Esophagus muscularis mucosa (tissue), 4 donors: ENCODE measurements around the gene TFPI. TPM values are rescaled to one million over a fixed set of nuclear protein-coding genes. Genes with fewer than 3 reads are reported as not detected.
A peak's percentile ranks its signal among the peaks of the same experiment; 100 is the strongest.

Source experiments
- DNase-seq: peaks from one replicate; pipeline ENCODE4 v3.0.0-alpha.2; 2017; ENCODE audit errors: extremely low spot score
- H3K27ac ChIP-seq, 4 donors: fragments of 200-600 bp; sonication (generic); replicated peaks in 1 of 4; 1 replicate in 3 of 4; 2 replicates in 1 of 4; pipeline ENCODE4 v1.5.1; 2016 to 2019; ENCODE audit warnings: mild to moderate bottlenecking in 1 of 4
- H3K27me3 ChIP-seq, 4 donors: fragments of 200-600 bp; sonication (generic); one replicate each; pipeline versions ENCODE4 v1.5.1 to v1.6.0; 2016 to 2019
- H3K36me3 ChIP-seq, 4 donors: fragments of 200-600 bp; sonication (generic); one replicate each; pipeline ENCODE4 v1.5.1; 2016 to 2019
- H3K4me1 ChIP-seq, 4 donors: fragments of 200-600 bp; sonication (generic); one replicate each; pipeline ENCODE4 v1.5.1; 2016 to 2019
- H3K4me3 ChIP-seq, 4 donors: fragments of 200-600 bp; sonication (generic); 1 replicate in 2 of 4; 2 replicates in 2 of 4; pipeline ENCODE4 v1.5.1; 2016 to 2019; ENCODE audit warnings: mild to moderate bottlenecking in 4 of 4, moderate library complexity in 1 of 4
- H3K9me3 ChIP-seq, 4 donors: fragments of 200-600 bp; sonication (generic); 1 replicate in 3 of 4; 2 replicates in 1 of 4; pipeline ENCODE4 v1.5.1; 2016 to 2019
- EP300 ChIP-seq: sonication (generic); formaldehyde crosslinking; IDR thresholded peaks from one replicate; pipeline ENCODE4 v1.6.1; 2017; ENCODE audit warnings: antibody characterized with exemption
- POLR2A ChIP-seq: fragments of 450-650 bp; IDR thresholded peaks from one replicate; pipeline ENCODE4 v1.6.1; 2017; ENCODE audit warnings: antibody characterized with exemption, moderate library complexity, mild to moderate bottlenecking, low read depth
- POLR2AphosphoS5 ChIP-seq, 2 donors: sonication (generic); formaldehyde crosslinking; IDR thresholded peaks; one replicate each; pipeline ENCODE4 v1.6.1; 2017; ENCODE audit warnings: antibody characterized with exemption in 2 of 2
- WGBS: methylation state at CpG from one replicate; pipeline ENCODE4 v1.1.5; 2018; 5-methylcytosine and 5-hydroxymethylcytosine counted together
- intact Hi-C: fragments of 100-400 bp; cut with DNase I; formaldehyde crosslinking; loops from one replicate; pipeline ENCODE4 v1.15.1; 2023
- total RNA-seq, 4 donors: library from RNA; depleted of rRNA; stranded (reverse); fragments of >200 nt; gene quantifications; one replicate each; pipeline versions ENCODE4 v1.1.0 to v1.2.1, GENCODE V29; 2016
- TF ChIP-seq, protein P1 (sequence below), 3 experiments: fragments of 200-600 bp in 2 of 3; fragments of 450-650 bp in 1 of 3; sonication (generic) in 2 of 3; IDR thresholded peaks; one replicate each; pipeline ENCODE4 v1.5.1; 2017 to 2019; ENCODE audit warnings: antibody characterized with exemption in 3 of 3, mild to moderate bottlenecking in 2 of 3, moderate library complexity in 1 of 3

TFPI gene
- 10 to 100 TPM; 57.3 to 93.1 (median 68.2) TPM for total RNA-seq

- TF ChIP-seq, protein P1, sequence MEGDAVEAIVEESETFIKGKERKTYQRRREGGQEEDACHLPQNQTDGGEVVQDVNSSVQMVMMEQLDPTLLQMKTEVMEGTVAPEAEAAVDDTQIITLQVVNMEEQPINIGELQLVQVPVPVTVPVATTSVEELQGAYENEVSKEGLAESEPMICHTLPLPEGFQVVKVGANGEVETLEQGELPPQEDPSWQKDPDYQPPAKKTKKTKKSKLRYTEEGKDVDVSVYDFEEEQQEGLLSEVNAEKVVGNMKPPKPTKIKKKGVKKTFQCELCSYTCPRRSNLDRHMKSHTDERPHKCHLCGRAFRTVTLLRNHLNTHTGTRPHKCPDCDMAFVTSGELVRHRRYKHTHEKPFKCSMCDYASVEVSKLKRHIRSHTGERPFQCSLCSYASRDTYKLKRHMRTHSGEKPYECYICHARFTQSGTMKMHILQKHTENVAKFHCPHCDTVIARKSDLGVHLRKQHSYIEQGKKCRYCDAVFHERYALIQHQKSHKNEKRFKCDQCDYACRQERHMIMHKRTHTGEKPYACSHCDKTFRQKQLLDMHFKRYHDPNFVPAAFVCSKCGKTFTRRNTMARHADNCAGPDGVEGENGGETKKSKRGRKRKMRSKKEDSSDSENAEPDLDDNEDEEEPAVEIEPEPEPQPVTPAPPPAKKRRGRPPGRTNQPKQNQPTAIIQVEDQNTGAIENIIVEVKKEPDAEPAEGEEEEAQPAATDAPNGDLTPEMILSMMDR (IDR thresholded peaks at IDR 0.05), result no peak
- peak; percentile 45 to 78 for TF ChIP-seq POLR2AphosphoS5 (IDR thresholded peaks at IDR 0.05)
- Histone ChIP-seq H3K9me3 (no peaks in the 10 kb centered on the region), H3K4me3 (peak within 1 kb of the TSS; percentile 44 to 61 (median 52)), H3K36me3 (no peaks in the 10 kb centered on the region), H3K4me1 (peaks cover 0 to 8% (median 4%) of the 10 kb centered on the region in 4 donors), H3K27me3 (no peaks in the 10 kb centered on the region), H3K27ac (peak within 1 kb of the TSS; percentile 53 to 70 (median 62))
- no peak for DNase-seq
- intact Hi-C loops, result no loop called here
- 13% methylated on average over 9 of the region's 9 CpGs for WGBS
Observed at GRCh38 chr2:187554011-187554703, at the start of gene TFPI. TSS of gene TFPI (minus strand) at chr2:187554435. CDS start at chr2:187503768, 50,667 bp downstream.

- H3K4me1 ChIP-seq, result no peaks in the 10 kb centered on the region
- TF ChIP-seq EP300, result no peak
- TF ChIP-seq POLR2AphosphoS5 (IDR thresholded peaks at IDR 0.05), result no peak
- TF ChIP-seq, protein P1 (IDR thresholded peaks at IDR 0.05), result no peak
- TF ChIP-seq POLR2A, result no peak
- 50% methylated on average over 1 of the region's 1 CpG for WGBS
- H3K4me3 ChIP-seq, result no peak overlapping the region
- intact Hi-C loops, result no loop called here
- no peak overlapping the region for H3K27ac ChIP-seq
- H3K36me3 ChIP-seq, result no peaks in the 10 kb centered on the region
- DNase-seq, result no peak
- H3K9me3 ChIP-seq, result no peaks in the 10 kb centered on the region
- no peaks in the 10 kb centered on the region for H3K27me3 ChIP-seq
Observed at GRCh38 chr2:187594801-187595200, 40.6 kb upstream of the TFPI start.

- intact Hi-C loops, result no loop called here
Observed at GRCh38 chr2:187593697-187594096, 39.5 kb upstream of the TFPI start.

DNA sequence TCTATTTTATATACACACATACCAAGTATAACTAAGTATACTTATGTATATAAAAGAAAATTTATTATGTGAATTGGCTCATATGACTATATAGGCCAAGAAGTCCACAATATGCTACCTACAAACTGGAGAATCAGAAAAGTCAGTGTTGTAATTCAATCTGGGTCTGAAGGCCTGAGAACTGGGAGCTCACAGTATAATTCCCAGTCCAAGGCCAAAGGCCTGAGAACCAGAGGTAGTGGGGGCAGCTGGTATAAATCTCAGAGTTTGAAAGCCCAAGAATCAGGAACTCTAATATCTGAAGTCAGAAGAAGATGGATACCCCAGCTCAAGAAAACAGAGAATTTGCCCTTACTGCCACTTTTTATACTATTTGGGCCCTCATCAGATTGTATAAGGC lies 38.9 kb upstream of the TFPI start:
- DNase-seq, result no peak
- TF ChIP-seq, protein P1 (IDR thresholded peaks at IDR 0.05), result no peak
- TF ChIP-seq POLR2A (no peak), POLR2AphosphoS5 (IDR thresholded peaks at IDR 0.05) (no peak), EP300 (no peak)
- Histone ChIP-seq H3K36me3 (no peaks in the 10 kb centered on the region), H3K9me3 (no peaks in the 10 kb centered on the region), H3K4me1 (no peaks in the 10 kb centered on the region), H3K27ac (no peak overlapping the region), H3K4me3 (no peak overlapping the region), H3K27me3 (no peaks in the 10 kb centered on the region)
- intact Hi-C loops, result no loop called here

More at GRCh38 chr2:187593697-187594096, 39.5 kb upstream of the TFPI start:
- Histone ChIP-seq H3K4me3 (no peak overlapping the region), H3K36me3 (no peaks in the 10 kb centered on the region), H3K27me3 (no peaks in the 10 kb centered on the region), H3K4me1 (no peaks in the 10 kb centered on the region), H3K9me3 (no peaks in the 10 kb centered on the region), H3K27ac (no peak overlapping the region)
- TF ChIP-seq EP300, result no peak
- TF ChIP-seq POLR2AphosphoS5 (IDR thresholded peaks at IDR 0.05), result no peak
- TF ChIP-seq, protein P1 (IDR thresholded peaks at IDR 0.05), result no peak
- TF ChIP-seq POLR2A, result no peak
- DNase-seq, result no peak
- 48% methylated on average over 1 of the region's 1 CpG for WGBS

- Histone ChIP-seq H3K36me3 (no peaks in the 10 kb centered on the region), H3K9me3 (no peaks in the 10 kb centered on the region), H3K27ac (no peak overlapping the region), H3K27me3 (no peaks in the 10 kb centered on the region), H3K4me1 (no peaks in the 10 kb centered on the region), H3K4me3 (no peak overlapping the region)
- no peak for DNase-seq
- WGBS, result 100% methylated on average over 1 of the region's 1 CpG
- intact Hi-C loops, result no loop called here
- no peak for TF ChIP-seq EP300
- TF ChIP-seq, protein P1 (IDR thresholded peaks at IDR 0.05), result no peak
- no peak for TF ChIP-seq POLR2A
- TF ChIP-seq POLR2AphosphoS5 (IDR thresholded peaks at IDR 0.05), result no peak
Observed at GRCh38 chr2:187590175-187590574, 35.9 kb upstream of the TFPI start.
